Keratinocyte (primary cell): Measurements from ENCODE around the gene ZNF638. TPM values are rescaled to one million over a fixed set of nuclear protein-coding genes. Genes with fewer than 3 reads are reported as not detected.

Experiments used
- DNase-seq: peaks from one replicate; pipeline ENCODE4 v3.0.0-alpha.2; 2011; ENCODE audit warnings: low read depth, missing footprints, low spot score
- FAIRE-seq: peaks from 2 replicates; lab custom pipeline; 2011; peaks lifted over from hg19 to GRCh38; lab: Jason Lieb, UNC
- H2AFZ ChIP-seq: 2 replicates; pipeline ENCODE4 v1.6.0; 2012; ENCODE audit warnings: low read length, control low read depth, inconsistent platforms; ENCODE audit not compliant: control insufficient read depth
- H3K27ac ChIP-seq: 2 replicates; pipeline ENCODE4 v1.5.1; 2011; ENCODE audit warnings: low read length; ENCODE audit not compliant: control insufficient read depth, insufficient read depth
- H3K27me3 ChIP-seq: 3 replicates; pipeline ENCODE4 v1.6.0; 2011; ENCODE audit warnings: low read length; ENCODE audit not compliant: control insufficient read depth, insufficient read depth; ENCODE audit errors: extremely low read depth
- H3K36me3 ChIP-seq, 2 experiments: 2 replicates in 1 of 2; 3 replicates in 1 of 2; pipeline ENCODE4 v1.5.1; 2011; ENCODE audit warnings: low read length in 2 of 2, mild to moderate bottlenecking in 1 of 2; ENCODE audit not compliant: control insufficient read depth in 2 of 2, insufficient read depth in 2 of 2; ENCODE audit errors: extremely low read depth in 1 of 2
- H3K4me1 ChIP-seq: 3 replicates; pipeline ENCODE4 v1.5.1; 2011; ENCODE audit warnings: low read length; ENCODE audit not compliant: control insufficient read depth, insufficient read depth; ENCODE audit errors: extremely low read depth
- H3K4me2 ChIP-seq: 3 replicates; pipeline ENCODE4 v1.6.0; 2011; ENCODE audit warnings: low read depth, low read length; ENCODE audit not compliant: control insufficient read depth, insufficient read depth; ENCODE audit errors: extremely low read depth
- H3K4me3 ChIP-seq, 3 experiments: fragments of 200-600 bp in 1 of 3; sonication (generic) in 1 of 3; 2 replicates in 2 of 3; 3 replicates in 1 of 3; pipeline ENCODE4 v1.5.1; 2011 to 2016; ENCODE audit warnings: low read length in 3 of 3, mild to moderate bottlenecking in 3 of 3, control low read depth in 2 of 3, inconsistent platforms in 1 of 3, low read depth in 1 of 3, mixed read lengths in 1 of 3, mixed run types in 1 of 3, moderate library complexity in 1 of 3; ENCODE audit not compliant: control insufficient read depth in 2 of 3, insufficient read depth in 2 of 3; ENCODE audit errors: extremely low read depth in 1 of 3
- H3K79me2 ChIP-seq: 2 replicates; pipeline ENCODE4 v1.6.0; 2012; ENCODE audit warnings: low read length; ENCODE audit not compliant: control insufficient read depth, insufficient read depth
- H3K9ac ChIP-seq: 3 replicates; pipeline ENCODE4 v1.6.0; 2011; ENCODE audit warnings: low read length; ENCODE audit not compliant: control insufficient read depth, insufficient read depth; ENCODE audit errors: extremely low read depth
- H3K9me1 ChIP-seq: 3 replicates; pipeline ENCODE4 v1.6.0; 2011; ENCODE audit warnings: low read length; ENCODE audit not compliant: control insufficient read depth, insufficient read depth; ENCODE audit errors: extremely low read depth
- H3K9me3 ChIP-seq: 2 replicates; pipeline ENCODE4 v1.5.1; 2012; ENCODE audit warnings: low read depth, low read length; ENCODE audit not compliant: control insufficient read depth
- H4K20me1 ChIP-seq: 3 replicates; pipeline ENCODE4 v1.6.0; 2011; ENCODE audit warnings: low read length; ENCODE audit not compliant: control insufficient read depth, insufficient read depth; ENCODE audit errors: extremely low read depth
- CTCF ChIP-seq, 3 experiments: IDR thresholded peaks in 1 of 3; conservative IDR thresholded peaks in 1 of 3; optimal IDR thresholded peaks in 1 of 3; 2 replicates in 2 of 3; 3 replicates in 1 of 3; pipeline versions ENCODE3 to v1.5.1; 2011; ENCODE audit warnings: low read length in 3 of 3, mild to moderate bottlenecking in 3 of 3, moderate library complexity in 2 of 3, control low read depth in 1 of 3, inconsistent platforms in 1 of 3; ENCODE audit not compliant: insufficient read depth in 2 of 3; ENCODE audit errors: extremely low read depth in 1 of 3
- EZH2 ChIP-seq: IDR thresholded peaks from one replicate; pipeline ENCODE4 v1.6.1; 2012; ENCODE audit warnings: inconsistent platforms, mild to moderate bottlenecking, low read length, moderate library complexity
- dilution Hi-C: fragments of 300-500 bp; cut with MboI; formaldehyde crosslinking; loops from one replicate; pipeline ENCODE4 v1.7.0; 2020; ENCODE audit warnings: low sequenced_read_pairs; ENCODE audit not compliant: extremely low pct_ligation_motif_present
- polyA plus RNA-seq, 5 experiments: library from polyadenylated mRNA; depleted of rRNA in 3 of 5; stranded (reverse) in 3 of 5; stranded (forward) in 1 of 5; unstranded in 1 of 5; fragments of >200 nt; gene quantifications; 1 replicate in 1 of 5; 2 replicates in 3 of 5; 3 replicates in 1 of 5; pipeline versions ENCODE4 v1.2.1 to v1.2.3, GENCODE V29; 2011 to 2012; ENCODE audit warnings: missing spikeins in 2 of 5, low read depth in 1 of 5, low replicate concordance in 1 of 5

Gene ZNF638
- polyA plus RNA-seq, 1 donor (not counting 4 experiments of a cell fraction or from before 2014, with no cell fraction given), result 66.5 TPM

GRCh38 chr2:71452565-71452964 is 121.0 kb downstream of the ZNF638 start:
- FAIRE-seq (peak; percentile 84), DNase-seq (peak; percentile 75)
- no peaks in the 10 kb centered on the region for H3K9me3 ChIP-seq
- no peak overlapping the region for H3K9ac ChIP-seq
- peak overlapping the region in 2 of 3 experiments; percentile 48 to 72 for H3K4me3 ChIP-seq
- H3K9me1 ChIP-seq, result no peaks in the 10 kb centered on the region
- dilution Hi-C loops, result no loop called here
- H3K27ac ChIP-seq, result no peak overlapping the region
- H3K79me2 ChIP-seq, result no peaks in the 10 kb centered on the region
- no peaks in the 10 kb centered on the region for H3K27me3 ChIP-seq
- H3K4me2 ChIP-seq, result peak overlapping the region; percentile 88
- no peak overlapping the region for H2AFZ ChIP-seq
- TF ChIP-seq EZH2 (no peak), CTCF (optimal IDR thresholded peaks at IDR 0.05 in 1 of 3, IDR thresholded peaks at IDR 0.05 in 1 of 3, conservative IDR thresholded peaks at IDR 0.05 in 1 of 3; ENCODE audit: extremely low read depth in 1 of 3, insufficient read depth in 2 of 3, low read length in 3 of 3) (peak; percentile 9 to 40 (median 36))
- no peaks in the 10 kb centered on the region for H4K20me1 ChIP-seq
- peaks cover 35% of the 10 kb centered on the region for H3K4me1 ChIP-seq
- H3K36me3 ChIP-seq, result no peaks in the 10 kb centered on the region

GRCh38 chr2:71453404-71454220 is 122.0 kb downstream of the ZNF638 start, which contains the start of gene DYSF:
Gene DYSF (plus strand): TSS chr2:71453561.
- dilution Hi-C loops, result no loop called here
- DNase-seq, result no peak
- Histone ChIP-seq H3K9me3 (no peaks in the 10 kb centered on the region), H3K79me2 (no peaks in the 10 kb centered on the region), H3K9me1 (no peaks in the 10 kb centered on the region), H3K36me3 (no peaks in the 10 kb centered on the region), H3K4me1 (peaks cover 43% of the 10 kb centered on the region), H3K27ac (peak within 1 kb of the TSS; percentile 52), H2AFZ (peak within 1 kb of the TSS; percentile 74), H3K9ac (peak within 1 kb of the TSS; percentile 71), H4K20me1 (no peaks in the 10 kb centered on the region), H3K4me3 (peak within 1 kb of the TSS; percentile 48 to 72 (median 49)), H3K27me3 (no peaks in the 10 kb centered on the region), H3K4me2 (peak within 1 kb of the TSS; percentile 88)
- no peak for TF ChIP-seq EZH2
- no peak for TF ChIP-seq CTCF (optimal IDR thresholded peaks at IDR 0.05 in 1 of 3, IDR thresholded peaks at IDR 0.05 in 1 of 3, conservative IDR thresholded peaks at IDR 0.05 in 1 of 3; ENCODE audit: extremely low read depth in 1 of 3, insufficient read depth in 2 of 3, low read length in 3 of 3)
- peak; percentile 20 for FAIRE-seq
